GM12878 (cell line): ENCODE data around the gene CD68. TPM values are rescaled to one million over a fixed set of nuclear protein-coding genes. Genes with fewer than 3 reads are reported as not detected.

Experiments used
- BCL11A ChIP-seq: IDR thresholded peaks from 2 replicates; pipeline ENCODE4 v1.6.1; 2011; ENCODE audit warnings: low read depth, low read length
- CREM ChIP-seq: IDR thresholded peaks from 2 replicates; pipeline ENCODE4 v1.6.1; 2014; ENCODE audit warnings: antibody characterized with exemption, low read depth
- GATAD2B ChIP-seq: fragments of 450-650 bp; conservative IDR thresholded peaks from 2 replicates; pipeline ENCODE4 v1.6.1; 2017; ENCODE audit warnings: low read depth, mild to moderate bottlenecking, moderate library complexity
- HDGF ChIP-seq: fragments of 450-650 bp; IDR thresholded peaks from 2 replicates; pipeline ENCODE4 v1.6.1; 2016; ENCODE audit warnings: antibody characterized with exemption
- MXI1 ChIP-seq: fragments of 150-350 bp; IDR thresholded peaks from 2 replicates; pipeline ENCODE4 v1.6.1; 2011; ENCODE audit warnings: low read depth, mild to moderate bottlenecking, inconsistent platforms, low read length, improper control_type of control experiment
- NBN ChIP-seq: fragments of 450-650 bp; IDR thresholded peaks from 2 replicates; pipeline ENCODE4 v1.6.1; 2016
- NR2F1 ChIP-seq: fragments of 450-650 bp; conservative IDR thresholded peaks from 2 replicates; pipeline ENCODE4 v1.6.1; 2017; ENCODE audit warnings: mild to moderate bottlenecking
- SMAD1 ChIP-seq: fragments of 450-650 bp; IDR thresholded peaks from 2 replicates; pipeline ENCODE4 v1.6.1; 2018; ENCODE audit warnings: mild to moderate bottlenecking, low read depth; ENCODE audit not compliant: partially characterized antibody
- SMC3 ChIP-seq: IDR thresholded peaks from 2 replicates; pipeline ENCODE4 v1.6.1; 2011; ENCODE audit warnings: low read length, improper control_type of control experiment, borderline replicate concordance
- TCF12 ChIP-seq: IDR thresholded peaks from 2 replicates; pipeline ENCODE4 v1.6.1; 2011; ENCODE audit warnings: low read depth, mild to moderate bottlenecking, low read length
- YY1 ChIP-seq: IDR thresholded peaks from 2 replicates; pipeline ENCODE4 v1.6.1; 2011; ENCODE audit warnings: low read depth, mild to moderate bottlenecking, low read length
- ZSCAN29 ChIP-seq: fragments of 450-650 bp; IDR thresholded peaks from 2 replicates; pipeline ENCODE4 v1.6.1; 2017; ENCODE audit warnings: mild to moderate bottlenecking, moderate library complexity
- polyA plus RNA-seq, 11 experiments: library from polyadenylated mRNA; depleted of rRNA in 4 of 11; unstranded in 6 of 11; stranded (reverse) in 5 of 11; fragments of >200 nt; fragmentation: Nextera tagmentation in 4 of 11; fragmentation: Illumina TruSeq in 1 of 11; extraction: Ambion mirVana in 4 of 11; extraction: Trizol in 1 of 11; gene quantifications; 1 replicate in 1 of 11; 2 replicates in 10 of 11; pipeline versions ENCODE4 v1.2.1 to v1.2.3, GENCODE V29; 2011 to 2016; ENCODE audit warnings: inconsistent platforms in 2 of 11, missing spikeins in 2 of 11, low read depth in 1 of 11
- total RNA-seq, 4 experiments: library from RNA; depleted of rRNA in 3 of 4; stranded (reverse); fragments of >200 nt in 3 of 4; fragmentation: Illumina TruSeq in 1 of 4; extraction: Trizol in 1 of 4; gene quantifications; 2 replicates each; pipeline versions ENCODE4 v1.2.1 to v1.2.3, GENCODE V29; 2013 to 2021
- TF ChIP-seq, protein P1 (sequence below): fragments of 450-650 bp; IDR thresholded peaks from 2 replicates; pipeline ENCODE4 v1.6.1; 2017; ENCODE audit warnings: low read depth, mild to moderate bottlenecking, moderate library complexity

Gene CD68
- total and polyA plus RNA-seq, 10 of the 15 experiments (the other 5 are each of a cell fraction or from before 2014, with no cell fraction given) = 2.6 to 6.9 (median 3.8) TPM

DNA sequence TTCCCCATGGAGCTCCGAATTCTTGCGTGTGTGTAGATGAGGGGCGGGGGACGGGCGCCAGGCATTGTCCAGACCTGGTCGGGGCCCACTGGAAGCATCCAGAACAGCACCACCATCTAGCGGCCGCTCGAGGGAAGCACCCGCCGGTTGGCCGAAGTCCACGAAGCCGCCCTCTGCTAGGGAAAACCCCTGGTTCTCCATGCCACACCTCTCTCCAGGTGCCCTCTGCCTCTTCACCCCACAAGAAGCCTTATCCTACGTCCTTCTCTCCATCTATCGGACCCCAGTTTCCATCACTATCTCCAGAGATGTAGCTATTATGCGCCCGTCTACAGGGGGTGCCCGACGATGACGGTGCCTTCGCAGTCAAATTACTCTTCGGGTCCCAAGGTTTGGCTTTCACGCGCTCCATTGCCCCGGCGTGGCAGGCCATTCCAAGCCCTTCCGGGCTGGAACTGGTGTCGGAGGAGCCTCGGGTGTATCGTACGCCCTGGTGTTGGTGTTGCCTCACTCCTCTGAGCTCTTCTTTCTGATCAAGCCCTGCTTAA, 18.3 kb upstream of the CD68 start (continued):
- peak; percentile 97 for TF ChIP-seq HDGF
- TF ChIP-seq GATAD2B = peak; percentile 2; the same call in 1 of the 2 replicates
- peak; percentile 74 for TF ChIP-seq ZSCAN29
- TF ChIP-seq YY1 = peak; percentile 74
- peak; percentile 37; the same call in 1 of the 2 replicates for TF ChIP-seq CREM
- TF ChIP-seq, protein P1, sequence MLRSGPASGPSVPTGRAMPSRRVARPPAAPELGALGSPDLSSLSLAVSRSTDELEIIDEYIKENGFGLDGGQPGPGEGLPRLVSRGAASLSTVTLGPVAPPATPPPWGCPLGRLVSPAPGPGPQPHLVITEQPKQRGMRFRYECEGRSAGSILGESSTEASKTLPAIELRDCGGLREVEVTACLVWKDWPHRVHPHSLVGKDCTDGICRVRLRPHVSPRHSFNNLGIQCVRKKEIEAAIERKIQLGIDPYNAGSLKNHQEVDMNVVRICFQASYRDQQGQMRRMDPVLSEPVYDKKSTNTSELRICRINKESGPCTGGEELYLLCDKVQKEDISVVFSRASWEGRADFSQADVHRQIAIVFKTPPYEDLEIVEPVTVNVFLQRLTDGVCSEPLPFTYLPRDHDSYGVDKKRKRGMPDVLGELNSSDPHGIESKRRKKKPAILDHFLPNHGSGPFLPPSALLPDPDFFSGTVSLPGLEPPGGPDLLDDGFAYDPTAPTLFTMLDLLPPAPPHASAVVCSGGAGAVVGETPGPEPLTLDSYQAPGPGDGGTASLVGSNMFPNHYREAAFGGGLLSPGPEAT = peak; percentile 46
- TF ChIP-seq TCF12 = 0 out of 2 replicates have a peak, but pooled peaks have one; percentile 16
- peak; percentile 58; the same call in 1 of the 2 replicates for TF ChIP-seq MXI1
- TF ChIP-seq NR2F1 = no peak
- TF ChIP-seq BCL11A = no peak
- peak; percentile 82; the same call in 1 of the 2 replicates for TF ChIP-seq NBN
- TF ChIP-seq SMC3 = peak; percentile 76
- TF ChIP-seq SMAD1 = peak; percentile 17
